ACC112 (cell line): ENCODE data around the gene FDXACB1.

Experiments
- H2AFZ ChIP-seq: fragments of 200-600 bp; sonication (generic); one replicate; pipeline ENCODE4 v1.6.0; 2017; ENCODE audit warnings: antibody characterized with exemption, low read length; ENCODE audit not compliant: unreplicated experiment
- H3K27ac ChIP-seq: fragments of 200-600 bp; sonication (generic); 2 replicates; pipeline ENCODE4 v1.5.1; 2014; ENCODE audit warnings: low read depth, mild to moderate bottlenecking, antibody characterized with exemption, low read length, moderate library complexity
- H3K27me3 ChIP-seq: fragments of 200-600 bp; sonication (generic); 2 replicates; pipeline ENCODE4 v1.6.1; 2014; ENCODE audit warnings: mild to moderate bottlenecking, antibody characterized with exemption, low read length, moderate library complexity, mixed read lengths; ENCODE audit not compliant: insufficient read depth
- H3K36me3 ChIP-seq: fragments of 200-600 bp; sonication (generic); 2 replicates; pipeline ENCODE4 v1.6.1; 2016; ENCODE audit warnings: mild to moderate bottlenecking, antibody characterized with exemption, low read length, moderate library complexity, mixed read lengths; ENCODE audit not compliant: insufficient read depth
- H3K4me1 ChIP-seq: fragments of 200-600 bp; sonication (generic); one replicate; pipeline ENCODE4 v1.6.1; 2016; ENCODE audit warnings: low read length, mixed read lengths; ENCODE audit not compliant: insufficient read depth, unreplicated experiment, control insufficient read depth
- H3K4me3 ChIP-seq: fragments of 200-600 bp; sonication (generic); 2 replicates; pipeline ENCODE4 v1.5.1; 2014; ENCODE audit warnings: mild to moderate bottlenecking, low read depth, low read length
- H3K79me2 ChIP-seq: fragments of 200-600 bp; sonication (generic); one replicate; pipeline ENCODE4 v1.6.0; 2016; ENCODE audit warnings: low read length; ENCODE audit not compliant: control insufficient read depth, unreplicated experiment, insufficient read depth

The FDXACB1 gene, protein sequence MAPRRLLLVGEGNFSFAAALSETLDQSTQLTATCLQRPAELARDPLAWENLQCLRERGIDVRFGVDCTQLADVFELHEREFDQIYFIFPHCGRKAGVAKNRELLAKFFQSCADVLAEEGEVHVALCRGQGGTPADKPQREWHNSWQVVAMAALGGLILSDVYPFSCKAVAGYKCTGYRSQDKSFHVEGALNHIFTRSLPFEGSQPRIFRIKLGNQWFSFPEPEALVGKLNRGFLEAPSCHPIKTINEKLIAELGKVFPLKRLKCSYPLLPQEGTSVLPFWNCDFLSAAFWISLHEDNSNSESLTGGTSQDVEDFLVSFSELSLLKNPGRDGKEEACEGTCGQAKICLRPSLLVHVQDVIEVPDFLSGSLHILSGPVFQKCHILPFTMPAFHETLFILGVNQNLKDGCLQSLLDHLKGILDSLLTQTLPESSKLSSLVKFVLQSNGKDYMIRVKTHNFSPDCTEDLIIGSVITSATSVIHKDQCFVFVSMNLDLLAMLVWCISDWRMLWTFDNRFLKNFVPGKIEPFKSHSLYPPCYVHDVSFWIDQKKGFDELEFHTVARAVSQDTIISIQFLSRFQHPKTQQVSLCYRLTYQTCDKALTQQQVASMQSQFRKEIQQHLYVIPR

GRCh38 chr11:111878849-111879636, at the start of gene FDXACB1, which contains the start of gene CFAP68:
TSS of gene FDXACB1 (minus strand) at chr11:111879165. CDS start at chr11:111879132, 33 bp downstream.
TSS of gene CFAP68 (plus strand) at chr11:111879541. CDS start at chr11:111879561, 20 bp downstream.
- Histone ChIP-seq H3K27me3 (no peaks in the 10 kb centered on the region), H3K27ac (peak within 1 kb of the TSS; percentile 87), H3K79me2 (no peaks in the 10 kb centered on the region)

GRCh38 chr11:111926505-111927391, 47.8 kb upstream of the FDXACB1 start:
- Histone ChIP-seq H3K36me3 (no peaks in the 10 kb centered on the region), H3K4me3 (peak overlapping the region; percentile 77), H3K79me2 (no peaks in the 10 kb centered on the region), H3K27me3 (no peaks in the 10 kb centered on the region), H3K4me1 (peaks cover 35% of the 10 kb centered on the region), H2AFZ (peak overlapping the region; percentile 89), H3K27ac (peak overlapping the region; percentile 69)

More at GRCh38 chr11:111878849-111879636, at the start of gene FDXACB1, which contains the start of gene CFAP68:
- Histone ChIP-seq H3K4me3 (peak within 1 kb of the TSS; percentile 84), H3K4me1 (peaks cover 7% of the 10 kb centered on the region), H3K36me3 (no peaks in the 10 kb centered on the region), H2AFZ (peak within 1 kb of the TSS; percentile 91)

DNA sequence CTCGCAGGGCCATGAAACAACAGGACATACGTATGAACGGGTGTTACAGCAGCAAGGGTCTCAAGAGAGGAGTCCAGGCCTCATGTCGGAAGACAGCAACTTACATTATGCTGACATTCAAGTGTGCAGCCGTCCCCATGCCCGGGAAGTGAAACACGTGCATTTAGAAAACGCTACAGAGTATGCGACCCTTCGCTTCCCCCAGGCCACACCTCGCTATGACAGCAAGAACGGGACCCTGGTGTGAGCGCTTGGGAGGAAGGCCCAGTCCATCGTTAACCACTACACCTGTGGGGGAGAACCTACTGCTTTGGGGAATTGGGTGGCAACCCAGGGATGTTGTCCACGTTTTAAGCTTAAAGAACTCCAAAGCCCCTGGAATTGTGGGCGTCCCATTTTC, 47.0 kb upstream of the FDXACB1 start:
- Histone ChIP-seq H3K27ac (no peak overlapping the region), H3K4me3 (peak overlapping the region; percentile 77), H2AFZ (no peak overlapping the region)

DNA sequence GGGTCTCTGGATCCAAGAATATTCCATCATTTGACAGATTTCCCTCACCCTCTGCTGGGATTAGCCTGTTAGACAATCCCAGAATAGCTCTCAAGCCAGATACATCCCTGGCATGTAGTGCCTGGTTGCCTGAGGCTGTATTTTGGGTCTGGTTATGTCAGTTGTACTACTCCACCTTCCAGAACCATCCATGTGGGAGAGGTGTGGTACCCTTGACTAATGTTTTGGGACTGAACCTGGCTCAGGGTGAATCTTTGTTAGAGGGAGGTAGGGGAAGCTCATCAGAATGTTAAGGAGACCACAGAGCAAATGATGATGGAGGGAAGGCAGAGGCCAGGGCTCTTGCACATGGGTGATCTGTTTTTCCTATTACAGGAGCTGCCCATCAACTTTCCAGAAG, 45.0 kb upstream of the FDXACB1 start:
- Histone ChIP-seq H3K4me3 (peak overlapping the region; percentile 63; the same call in 1 of the 2 replicates), H3K4me1 (peaks cover 40% of the 10 kb centered on the region), H3K27ac (peak overlapping the region; percentile 97), H3K27me3 (no peaks in the 10 kb centered on the region), H3K36me3 (no peaks in the 10 kb centered on the region), H2AFZ (peak overlapping the region; percentile 94), H3K79me2 (no peaks in the 10 kb centered on the region)

More for the DNA sequence above, 47.0 kb upstream of the FDXACB1 start:
- Histone ChIP-seq H3K4me1 (peaks cover 40% of the 10 kb centered on the region), H3K27me3 (no peaks in the 10 kb centered on the region), H3K36me3 (no peaks in the 10 kb centered on the region), H3K79me2 (no peaks in the 10 kb centered on the region)

- H2AFZ ChIP-seq = peak overlapping the region; percentile 94
- H3K27me3 ChIP-seq = no peaks in the 10 kb centered on the region
Measured at GRCh38 chr11:111923351-111923788, 44.4 kb upstream of the FDXACB1 start.

GRCh38 chr11:111922803-111923202, 43.8 kb upstream of the FDXACB1 start:
- Histone ChIP-seq H3K4me1 (peaks cover 43% of the 10 kb centered on the region), H3K4me3 (peak overlapping the region; percentile 63), H3K27me3 (no peaks in the 10 kb centered on the region), H3K27ac (peak overlapping the region; percentile 97), H3K36me3 (no peaks in the 10 kb centered on the region), H3K79me2 (no peaks in the 10 kb centered on the region), H2AFZ (peak overlapping the region; percentile 94)

More at GRCh38 chr11:111923351-111923788, 44.4 kb upstream of the FDXACB1 start:
- Histone ChIP-seq H3K27ac (peak overlapping the region; percentile 97), H3K79me2 (no peaks in the 10 kb centered on the region), H3K4me3 (peak overlapping the region; percentile 63), H3K36me3 (no peaks in the 10 kb centered on the region), H3K4me1 (peaks cover 40% of the 10 kb centered on the region)

GRCh38 chr11:111921541-111922230, 42.7 kb upstream of the FDXACB1 start:
- Histone ChIP-seq H3K36me3 (no peaks in the 10 kb centered on the region), H3K27ac (peak overlapping the region; percentile 97; the same call in 1 of the 2 replicates), H3K79me2 (no peaks in the 10 kb centered on the region), H2AFZ (no peak overlapping the region), H3K4me3 (no peak overlapping the region), H3K27me3 (no peaks in the 10 kb centered on the region), H3K4me1 (peaks cover 43% of the 10 kb centered on the region)

DNA sequence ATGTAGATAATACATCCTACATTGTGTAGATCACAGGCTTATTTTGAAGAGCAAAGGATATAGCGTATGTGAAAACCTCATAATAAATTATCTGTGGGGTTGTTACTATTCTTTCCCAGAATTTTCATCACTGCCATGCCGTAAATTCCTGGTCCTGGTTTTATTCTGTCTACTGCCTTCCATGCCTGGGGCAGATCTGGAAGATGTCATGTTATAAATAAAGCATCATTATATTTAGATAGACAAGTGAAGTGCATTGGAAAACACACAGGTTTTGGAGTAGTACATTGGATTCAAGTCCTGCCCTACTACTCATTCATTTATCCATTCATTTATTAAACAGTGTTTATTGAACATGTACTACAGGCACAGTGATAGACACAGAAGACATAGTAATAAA, 41.9 kb upstream of the FDXACB1 start:
- Histone ChIP-seq H3K27ac (no peak overlapping the region), H3K27me3 (no peaks in the 10 kb centered on the region), H2AFZ (no peak overlapping the region), H3K79me2 (no peaks in the 10 kb centered on the region), H3K36me3 (no peaks in the 10 kb centered on the region), H3K4me3 (no peak overlapping the region), H3K4me1 (peaks cover 36% of the 10 kb centered on the region)

DNA sequence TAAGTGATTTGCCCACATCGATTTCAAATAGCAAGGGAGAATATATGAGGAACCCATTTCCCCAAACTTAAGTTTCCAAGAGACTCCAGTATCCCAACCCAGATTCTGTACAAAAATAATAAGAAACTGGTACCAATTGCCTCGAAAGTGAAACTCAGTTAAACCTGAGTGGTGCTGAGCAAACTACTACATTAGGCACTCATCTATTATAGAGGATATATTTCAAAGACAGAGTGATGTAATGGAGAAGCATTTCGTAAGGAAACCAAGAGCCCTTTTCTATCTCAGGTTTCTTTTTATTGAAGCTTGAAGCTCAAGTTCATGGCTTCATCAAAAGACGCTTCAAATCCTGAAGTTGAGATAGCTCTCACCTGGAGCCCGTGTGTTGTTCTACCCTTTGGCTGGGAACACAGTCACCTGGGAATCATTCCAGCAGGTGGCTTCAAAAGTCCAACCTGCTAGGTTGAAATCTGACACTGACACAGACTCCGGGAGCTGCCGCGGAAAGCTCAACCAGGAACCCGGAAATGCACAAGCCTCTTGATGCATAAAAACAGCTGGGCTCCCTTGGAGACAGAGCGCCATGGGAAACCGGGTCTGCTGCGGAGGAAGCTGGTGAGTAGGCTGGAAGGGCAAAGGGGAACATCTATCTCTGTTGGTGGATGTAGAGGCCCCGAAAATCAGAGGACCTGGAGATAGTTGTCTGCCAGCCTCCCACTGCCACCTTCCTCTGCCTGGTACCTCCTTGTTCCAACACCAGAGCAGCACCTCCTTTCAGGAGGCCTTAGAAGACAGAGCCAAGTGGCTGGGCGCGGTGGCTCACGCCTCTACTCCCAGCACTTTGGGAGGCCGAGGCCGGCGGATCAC, 39.7 kb upstream of the FDXACB1 start, which contains the start of gene C11orf52:
C11orf52 (plus strand) TSS at position 524 of the 867 bp plus-strand sequence; CDS start at position 584, 60 bp downstream.
- Histone ChIP-seq H3K27me3 (no peaks in the 10 kb centered on the region), H3K4me3 (no peak within 1 kb of the TSS), H3K4me1 (peaks cover 37% of the 10 kb centered on the region), H3K36me3 (no peaks in the 10 kb centered on the region), H2AFZ (no peak within 1 kb of the TSS), H3K27ac (no peak within 1 kb of the TSS), H3K79me2 (peaks cover 9% of the 10 kb centered on the region)
